OCI-LY7 (cell line): ENCODE measurements around the gene EOMES.

Experiments used
- CTCF ChIP-seq: fragments of 200-600 bp; sonication (generic); conservative IDR thresholded peaks from 2 replicates; pipeline ENCODE4 v1.5.1; 2014; ENCODE audit warnings: mild to moderate bottlenecking, antibody characterized with exemption, low read length, moderate library complexity, mixed read lengths
- EZH2phosphoT487 ChIP-seq: fragments of 200-600 bp; sonication (generic); IDR thresholded peaks from 2 replicates; pipeline ENCODE4 v1.6.1; 2018; ENCODE audit warnings: low read depth, borderline replicate concordance, mild to moderate bottlenecking, mixed run types, antibody characterized with exemption, low read length, moderate library complexity, mixed read lengths

- TF ChIP-seq CTCF (0 out of 2 replicates have a peak, but pooled peaks have one; percentile 17), EZH2phosphoT487 (no peak)
These were observed 1.0 kb downstream of the EOMES start for GRCh38 chr3:27720899-27721716.
